ENCODE data around the gene OGT.
"Not testable (repeated sequence)": the region's sequence is repeated elsewhere in the genome, so short reads cannot be mapped to it uniquely, and the experiment has no call there.

OGT gene

DNA sequence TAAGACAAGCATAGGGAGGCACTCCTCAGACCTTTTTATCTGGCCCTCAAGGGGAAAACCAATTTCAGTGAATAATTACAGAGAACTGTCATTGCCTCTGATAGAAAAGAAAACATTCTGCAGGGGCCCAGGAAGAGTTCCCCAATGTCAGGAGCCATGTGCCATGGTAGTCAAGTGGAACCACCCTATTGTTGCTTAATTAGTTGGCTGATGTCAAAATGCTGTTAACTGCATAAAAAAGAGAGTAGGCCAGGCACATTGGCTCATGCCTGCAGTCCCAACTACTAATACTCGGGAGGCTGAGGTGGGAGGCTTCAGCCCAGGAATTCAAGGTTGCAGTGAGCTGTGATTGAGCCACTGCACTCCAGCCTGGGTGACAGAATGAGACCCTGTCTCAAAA, 28.6 kb upstream of the OGT start:
- no peak for TF ChIP-seq CTCF (IDR thresholded peaks at IDR 0.05; ENCODE audit: low read depth, low read length, missing control alignments)
- no peak overlapping the region for H3K4me3 ChIP-seq (ENCODE audit: low read depth, low read length)
- DNase-seq (ENCODE audit: low read depth): no peak
- in situ Hi-C loops (cut with HindIII; ENCODE audit: low sequenced_read_pairs): no loop called here

- in situ Hi-C loops (cut with HindIII; ENCODE audit: low sequenced_read_pairs): no loop called here
- no peak overlapping the region for H3K4me3 ChIP-seq (ENCODE audit: low read depth, low read length)
- TF ChIP-seq CTCF (IDR thresholded peaks at IDR 0.05; ENCODE audit: low read depth, low read length, missing control alignments): no peak
- no peak for DNase-seq (ENCODE audit: low read depth)
Measured at GRCh38 chrX:71509289-71509688, 23.6 kb upstream of the OGT start.

GRCh38 chrX:71510161-71510560, 22.7 kb upstream of the OGT start:
- H3K4me3 ChIP-seq (ENCODE audit: low read depth, low read length): no peak overlapping the region
- TF ChIP-seq CTCF (IDR thresholded peaks at IDR 0.05; ENCODE audit: low read depth, low read length, missing control alignments): no peak
- DNase-seq (ENCODE audit: low read depth): no peak
- in situ Hi-C loops (cut with HindIII; ENCODE audit: low sequenced_read_pairs): no loop called here

DNA sequence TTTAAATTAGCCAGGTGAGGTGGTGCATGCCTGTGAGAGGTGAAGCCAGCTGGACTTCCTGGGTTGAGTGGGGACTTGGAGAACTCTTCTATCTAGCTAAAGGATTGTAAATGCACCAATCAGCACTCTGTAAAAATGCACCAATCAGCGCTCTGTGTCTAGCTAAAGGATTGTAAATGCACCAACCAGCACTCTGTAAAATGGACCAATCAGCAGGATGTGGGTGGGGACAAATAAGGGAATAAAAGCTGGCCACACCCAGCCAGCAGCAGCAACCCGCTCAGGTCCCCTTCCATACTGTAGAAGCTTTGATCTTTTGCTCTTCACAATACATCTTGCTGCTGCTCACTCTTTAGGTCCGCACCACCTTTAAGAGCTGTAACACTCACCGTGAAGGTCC, 19.2 kb upstream of the OGT start:
- DNase-seq (ENCODE audit: low read depth); H3K4me3 ChIP-seq (ENCODE audit: low read depth, low read length); in situ Hi-C loops (cut with HindIII; ENCODE audit: low sequenced_read_pairs): not testable (repeated sequence)

GRCh38 chrX:71514367-71515037, 18.4 kb upstream of the OGT start:
- no peak for DNase-seq (ENCODE audit: low read depth)
- in situ Hi-C loops (cut with HindIII; ENCODE audit: low sequenced_read_pairs): no loop called here
- TF ChIP-seq CTCF (IDR thresholded peaks at IDR 0.05; ENCODE audit: low read depth, low read length, missing control alignments): no peak
- no peak overlapping the region for H3K4me3 ChIP-seq (ENCODE audit: low read depth, low read length)

- no peak overlapping the region for H3K4me3 ChIP-seq (ENCODE audit: low read depth, low read length)
- no peak for TF ChIP-seq CTCF (IDR thresholded peaks at IDR 0.05; ENCODE audit: low read depth, low read length, missing control alignments)
- DNase-seq (ENCODE audit: low read depth): no peak
- in situ Hi-C loops (cut with HindIII; ENCODE audit: low sequenced_read_pairs): no loop called here
Measured at GRCh38 chrX:71515038-71515396, 17.9 kb upstream of the OGT start.

DNA sequence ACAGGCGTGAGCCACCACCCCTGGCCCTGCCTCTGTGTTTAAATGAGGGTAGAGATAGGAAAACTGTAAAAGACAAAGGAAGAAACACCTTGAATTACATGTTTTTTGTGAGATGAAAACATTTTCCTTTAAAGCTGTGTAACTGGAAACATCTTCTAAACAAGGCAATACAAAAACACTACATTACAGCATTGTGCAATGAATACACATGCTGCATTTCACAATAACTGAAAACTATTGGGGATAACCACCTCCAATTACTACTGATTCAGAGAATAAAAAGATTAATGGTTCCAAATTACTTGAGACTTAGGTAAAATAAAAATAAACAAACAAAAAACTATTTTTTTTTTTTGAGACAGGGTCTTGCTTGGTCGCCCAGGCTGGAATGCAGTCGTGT, 7.6 kb upstream of the OGT start:
- no peak for DNase-seq (ENCODE audit: low read depth)
- TF ChIP-seq CTCF (IDR thresholded peaks at IDR 0.05; ENCODE audit: low read depth, low read length, missing control alignments): no peak
- in situ Hi-C loops (cut with HindIII; ENCODE audit: low sequenced_read_pairs): no loop called here
- H3K4me3 ChIP-seq (ENCODE audit: low read depth, low read length): no peak overlapping the region
